Neural cell (in vitro differentiated cells): Measurements from ENCODE around the gene NTHL1.

Experiments
- EP300 ChIP-seq: fragments of 450-650 bp; conservative IDR thresholded peaks from 2 replicates; pipeline ENCODE4 v1.6.1; 2014; ENCODE audit warnings: antibody characterized with exemption, mild to moderate bottlenecking, moderate library complexity; ENCODE audit not compliant: poor library complexity, severe bottlenecking
- RAD21 ChIP-seq: fragments of 450-650 bp; conservative IDR thresholded peaks from 2 replicates; pipeline ENCODE4 v1.6.1; 2014; ENCODE audit warnings: antibody characterized with exemption, mild to moderate bottlenecking, moderate library complexity
- TF ChIP-seq, protein P1 (sequence below): fragments of 450-650 bp; IDR thresholded peaks from 2 replicates; pipeline ENCODE4 v1.5.1; 2014; ENCODE audit warnings: antibody characterized with exemption, mild to moderate bottlenecking, moderate library complexity; ENCODE audit not compliant: poor library complexity, severe bottlenecking

GRCh38 chr16:2008631-2009163 is 38.9 kb downstream of the NTHL1 start:
- TF ChIP-seq EP300 (no peak), RAD21 (no peak)
- TF ChIP-seq, protein P1, sequence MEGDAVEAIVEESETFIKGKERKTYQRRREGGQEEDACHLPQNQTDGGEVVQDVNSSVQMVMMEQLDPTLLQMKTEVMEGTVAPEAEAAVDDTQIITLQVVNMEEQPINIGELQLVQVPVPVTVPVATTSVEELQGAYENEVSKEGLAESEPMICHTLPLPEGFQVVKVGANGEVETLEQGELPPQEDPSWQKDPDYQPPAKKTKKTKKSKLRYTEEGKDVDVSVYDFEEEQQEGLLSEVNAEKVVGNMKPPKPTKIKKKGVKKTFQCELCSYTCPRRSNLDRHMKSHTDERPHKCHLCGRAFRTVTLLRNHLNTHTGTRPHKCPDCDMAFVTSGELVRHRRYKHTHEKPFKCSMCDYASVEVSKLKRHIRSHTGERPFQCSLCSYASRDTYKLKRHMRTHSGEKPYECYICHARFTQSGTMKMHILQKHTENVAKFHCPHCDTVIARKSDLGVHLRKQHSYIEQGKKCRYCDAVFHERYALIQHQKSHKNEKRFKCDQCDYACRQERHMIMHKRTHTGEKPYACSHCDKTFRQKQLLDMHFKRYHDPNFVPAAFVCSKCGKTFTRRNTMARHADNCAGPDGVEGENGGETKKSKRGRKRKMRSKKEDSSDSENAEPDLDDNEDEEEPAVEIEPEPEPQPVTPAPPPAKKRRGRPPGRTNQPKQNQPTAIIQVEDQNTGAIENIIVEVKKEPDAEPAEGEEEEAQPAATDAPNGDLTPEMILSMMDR, result no peak
